ENCODE results near the gene DYNLL1. TPM values are rescaled to one million over a fixed set of nuclear protein-coding genes. Genes with fewer than 3 reads are reported as not detected.
A peak's percentile ranks its signal among the peaks of the same experiment; 100 is the strongest.

DYNLL1 gene
- total and polyA plus RNA-seq, 2 experiments from 2014 or later = 340 to 782 TPM

GRCh38 chr12:120495186-120495730 is 655 bp upstream of the DYNLL1 start:
- Histone ChIP-seq H3K4me1 (ENCODE audit: insufficient read depth) (peaks cover 20% of the 10 kb centered on the region), H3K36me3 (ENCODE audit: low read depth) (peaks cover 14% of the 10 kb centered on the region), H3K9me3 (ENCODE audit: low read depth) (no peaks in the 10 kb centered on the region), H3K4me2 (ENCODE audit: unreplicated experiment) (peak overlapping the region; percentile 85), H4K20me1 (ENCODE audit: insufficient read depth) (peaks cover 15% of the 10 kb centered on the region), H3F3A (ENCODE audit: insufficient read depth) (peaks cover 34% of the 10 kb centered on the region), H3K79me2 (ENCODE audit: insufficient read depth) (peaks cover 45% of the 10 kb centered on the region), H3K4me3 (peak overlapping the region; percentile 99), H3K9me2 (ENCODE audit: insufficient read depth) (no peaks in the 10 kb centered on the region), H3K27ac (no peak overlapping the region), H2AFZ (peak overlapping the region; percentile 75), H3K9ac (peak overlapping the region; percentile 59), H3K27me3 (replicated peaks; ENCODE audit: insufficient read depth) (no peaks in the 10 kb centered on the region)
- peak; percentile 21 for DNase-seq
- no peak for TF ChIP-seq EZH2 (IDR thresholded peaks at IDR 0.05; ENCODE audit: insufficient read depth, poor library complexity, severe bottlenecking)
- 27 to 30% methylated on average over 17 of the region's 17 CpGs for WGBS, 2 experiments (ENCODE audit: low coverage in 1 of 2, low lambda C conversion rate in 2 of 2, missing lambda C conversion rate in 2 of 2)
- in situ Hi-C loops (cut with MboI) = no loop called here

- Histone ChIP-seq H2AFZ (peak overlapping the region; percentile 75), H3K9ac (peak overlapping the region; percentile 87), H3K9me2 (ENCODE audit: insufficient read depth) (no peaks in the 10 kb centered on the region), H4K20me1 (ENCODE audit: insufficient read depth) (peaks cover 15% of the 10 kb centered on the region), H3K79me2 (ENCODE audit: insufficient read depth) (peaks cover 45% of the 10 kb centered on the region), H3K36me3 (ENCODE audit: low read depth) (peaks cover 14% of the 10 kb centered on the region), H3K9me3 (ENCODE audit: low read depth) (no peaks in the 10 kb centered on the region), H3K27ac (peak overlapping the region; percentile 63), H3K27me3 (replicated peaks; ENCODE audit: insufficient read depth) (no peaks in the 10 kb centered on the region), H3K4me1 (ENCODE audit: insufficient read depth) (peaks cover 20% of the 10 kb centered on the region), H3F3A (ENCODE audit: insufficient read depth) (peaks cover 40% of the 10 kb centered on the region), H3K4me3 (peak overlapping the region; percentile 99), H3K4me2 (ENCODE audit: unreplicated experiment) (peak overlapping the region; percentile 91)
- in situ Hi-C loops (cut with MboI) = no loop called here
- DNase-seq = peak; percentile 80
- no peak for TF ChIP-seq EZH2phosphoT487 (IDR thresholded peaks at IDR 0.05; ENCODE audit: insufficient read depth, low read depth)
- TF ChIP-seq EZH2 (IDR thresholded peaks at IDR 0.05; ENCODE audit: insufficient read depth, poor library complexity, severe bottlenecking) = no peak
- 1 to 2% methylated on average over 41 to 46 of the region's 47 CpGs for WGBS, 2 experiments (ENCODE audit: low coverage in 1 of 2, low lambda C conversion rate in 2 of 2, missing lambda C conversion rate in 2 of 2)
Measured at GRCh38 chr12:120496413-120497340, 764 bp downstream of the DYNLL1 start.

- Histone ChIP-seq H2AFZ (no peak overlapping the region), H3K79me2 (ENCODE audit: insufficient read depth) (peaks cover 45% of the 10 kb centered on the region), H3K4me3 (peak overlapping the region; percentile 99), H3F3A (ENCODE audit: insufficient read depth) (peaks cover 40% of the 10 kb centered on the region), H3K9me2 (ENCODE audit: insufficient read depth) (no peaks in the 10 kb centered on the region), H3K27ac (peak overlapping the region; percentile 7; the same call in 1 of the 2 replicates), H3K9me3 (ENCODE audit: low read depth) (no peaks in the 10 kb centered on the region), H3K4me2 (ENCODE audit: unreplicated experiment) (peak overlapping the region; percentile 91), H3K4me1 (ENCODE audit: insufficient read depth) (peaks cover 20% of the 10 kb centered on the region), H3K36me3 (ENCODE audit: low read depth) (peaks cover 14% of the 10 kb centered on the region), H4K20me1 (ENCODE audit: insufficient read depth) (peaks cover 15% of the 10 kb centered on the region), H3K27me3 (replicated peaks; ENCODE audit: insufficient read depth) (no peaks in the 10 kb centered on the region), H3K9ac (peak overlapping the region; percentile 87)
- DNase-seq = peak; percentile 48
- in situ Hi-C loops (cut with MboI) = no loop called here
- TF ChIP-seq EZH2phosphoT487 (IDR thresholded peaks at IDR 0.05; ENCODE audit: insufficient read depth, low read depth) (no peak), EZH2 (IDR thresholded peaks at IDR 0.05; ENCODE audit: insufficient read depth, poor library complexity, severe bottlenecking) (no peak)
- whole genome bisulfite sequencing, 2 experiments (ENCODE audit: low coverage in 1 of 2, low lambda C conversion rate in 2 of 2, missing lambda C conversion rate in 2 of 2) = 11 to 12% methylated on average over 9 of the region's 9 CpGs
Measured at GRCh38 chr12:120497524-120498150, 1.7 kb downstream of the DYNLL1 start.

GRCh38 chr12:120498870-120499515 is 3.1 kb downstream of the DYNLL1 start:
- H3K9ac ChIP-seq = no peak overlapping the region
- peaks cover 15% of the 10 kb centered on the region for H4K20me1 ChIP-seq (ENCODE audit: insufficient read depth)
- peak overlapping the region; percentile 7; the same call in 1 of the 2 replicates for H3K27ac ChIP-seq
- H3K9me3 ChIP-seq (ENCODE audit: low read depth) = no peaks in the 10 kb centered on the region
- 62 to 65% methylated on average over 3 of the region's 3 CpGs for WGBS, 2 experiments (ENCODE audit: low coverage in 1 of 2, low lambda C conversion rate in 2 of 2, missing lambda C conversion rate in 2 of 2)
- TF ChIP-seq EZH2phosphoT487 (IDR thresholded peaks at IDR 0.05; ENCODE audit: insufficient read depth, low read depth) = no peak
- TF ChIP-seq EZH2 (IDR thresholded peaks at IDR 0.05; ENCODE audit: insufficient read depth, poor library complexity, severe bottlenecking) = no peak
- no peaks in the 10 kb centered on the region for H3K27me3 ChIP-seq (replicated peaks; ENCODE audit: insufficient read depth)
- in situ Hi-C loops (cut with MboI) = no loop called here
- no peak for DNase-seq
- no peaks in the 10 kb centered on the region for H3K9me2 ChIP-seq (ENCODE audit: insufficient read depth)
- peaks cover 45% of the 10 kb centered on the region for H3F3A ChIP-seq (ENCODE audit: insufficient read depth)
- H3K4me1 ChIP-seq (ENCODE audit: insufficient read depth) = peaks cover 20% of the 10 kb centered on the region
- no peak overlapping the region for H3K4me2 ChIP-seq (ENCODE audit: unreplicated experiment)
- H3K4me3 ChIP-seq = no peak overlapping the region
- H3K36me3 ChIP-seq (ENCODE audit: low read depth) = peaks cover 14% of the 10 kb centered on the region
- no peak overlapping the region for H2AFZ ChIP-seq
- peaks cover 45% of the 10 kb centered on the region for H3K79me2 ChIP-seq (ENCODE audit: insufficient read depth)

Data from GM23248 (cell line).